MCF 10A (cell line): ENCODE measurements around the gene C1orf116. TPM values are rescaled to one million over a fixed set of nuclear protein-coding genes. Genes with fewer than 3 reads are reported as not detected.
A peak's percentile ranks its signal among the peaks of the same experiment; 100 is the strongest.

Experiments used
- BruUV-seq: library from RNA; stranded (reverse); fragments of 400-500 nt; replicated peaks from 2 replicates; lab custom pipeline; 2021; lab: Mats Ljungman, UMichigan
- CTCF ChIA-PET: fragments of 300-600 bp; sonication (Branson Sonifier 250); formaldehyde crosslinking; extraction: SDS; loops from one replicate; lab custom pipeline; 2021; ENCODE audit warnings: antibody characterized with exemption, inconsistent platforms; lab: Yijun Ruan, JAX
- POLR2A ChIA-PET: fragments of 300-600, 350-650 bp; sonication (Branson Sonifier 250); formaldehyde crosslinking; extraction: SDS; loops from one replicate; lab custom pipeline; 2020; ENCODE audit warnings: antibody characterized with exemption, inconsistent platforms; lab: Yijun Ruan, JAX
- DNase-seq: peaks from one replicate; pipeline ENCODE4 v3.0.0-alpha.2; 2018; ENCODE audit not compliant: unreplicated experiment
- H3K27ac Mint-ChIP-seq: one replicate; pipeline ENCODE4 v1.8.0; 2022; ENCODE audit warnings: mild to moderate bottlenecking, low read depth, mixed read lengths; ENCODE audit not compliant: unreplicated experiment
- H3K27me3 Mint-ChIP-seq: one replicate; pipeline ENCODE4 v1.8.0; 2022; ENCODE audit warnings: mixed read lengths; ENCODE audit not compliant: insufficient read depth, unreplicated experiment
- H3K36me3 Mint-ChIP-seq: one replicate; pipeline ENCODE4 v1.8.0; 2022; ENCODE audit warnings: mild to moderate bottlenecking, moderate library complexity, mixed read lengths; ENCODE audit not compliant: insufficient read depth, unreplicated experiment
- H3K4me1 Mint-ChIP-seq: one replicate; pipeline ENCODE4 v1.8.0; 2022; ENCODE audit warnings: mixed read lengths; ENCODE audit not compliant: insufficient read depth, unreplicated experiment
- H3K4me3 Mint-ChIP-seq: one replicate; pipeline ENCODE4 v1.8.0; 2022; ENCODE audit warnings: mild to moderate bottlenecking, moderate library complexity, mixed read lengths; ENCODE audit not compliant: unreplicated experiment
- H3K9me3 Mint-ChIP-seq: one replicate; pipeline ENCODE4 v1.8.0; 2022; ENCODE audit warnings: mixed read lengths; ENCODE audit not compliant: unreplicated experiment
- CTCF ChIP-seq: fragments of 200-600 bp; IDR thresholded peaks from one replicate; pipeline ENCODE4 v1.8.0; 2022; ENCODE audit warnings: antibody characterized with exemption, mild to moderate bottlenecking; ENCODE audit not compliant: unreplicated experiment
- intact Hi-C: fragments of 100-400 bp; cut with micrococcal nuclease; formaldehyde crosslinking; loops from 2 replicates; pipeline ENCODE4 v1.14.1; 2022
- total RNA-seq: library from RNA; stranded (reverse); gene quantifications from 2 replicates; pipeline ENCODE4 v1.2.3, GENCODE V29; 2022

Gene C1orf116
- total RNA-seq, 1 experiment from 2014 or later: 35.4 TPM

GRCh38 chr1:207017615-207018559, 14.7 kb downstream of the C1orf116 start:
- Mint-ChIP-seq H3K36me3 (peaks cover 6% of the 10 kb centered on the region), H3K4me1 (peaks cover 49% of the 10 kb centered on the region), H3K4me3 (no peak overlapping the region), H3K27ac (peak overlapping the region; percentile 60), H3K27me3 (no peaks in the 10 kb centered on the region), H3K9me3 (no peaks in the 10 kb centered on the region)
- ChIA-PET CTCF (interaction anchor here (0.5 to 17.4 kb wide), 17 partner anchors 9 to 523 kb away, joined by 3 to 280 read pairs (median 4); partner anchors contain the start of genes C1orf116 and PFKFB2), POLR2A (interaction anchor here (0.5 to 27.1 kb wide), 17 partner anchors 15 to 547 kb away, joined by 3 to 2100 read pairs (median 3); partner anchors contain the start of genes C1orf116, CD55, PFKFB2 and YOD1)
- intact Hi-C loops: loop anchor here (1.0 kb wide), 2 partner anchors 9 to 14 kb away; partner anchors contain the start of gene C1orf116
- TF ChIP-seq CTCF: no peak
- peak; percentile 89 for DNase-seq
- no TSS peak for BruUV-seq

DNA sequence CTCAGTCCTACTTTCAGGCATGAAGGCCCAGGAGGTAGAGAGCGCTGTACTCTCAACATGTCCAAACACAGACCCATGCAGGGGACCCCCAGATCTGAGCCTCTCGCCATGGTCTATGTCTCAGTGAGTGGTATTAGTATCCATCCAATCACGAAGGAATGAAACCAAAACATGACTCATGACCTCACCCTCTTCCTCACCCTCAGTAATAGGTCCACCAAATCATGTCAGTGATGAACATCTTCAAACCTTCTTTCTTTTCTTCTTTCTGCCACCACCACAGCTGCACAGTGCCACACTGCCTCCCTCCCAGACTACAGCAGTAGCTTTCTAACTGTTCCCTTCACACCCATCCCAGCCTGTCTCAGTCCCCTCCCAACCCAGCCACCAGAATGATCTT, 16.8 kb downstream of the C1orf116 start:
- CTCF ChIA-PET: interaction anchor here (1.4 to 3.4 kb wide), 3 partner anchors 11 to 34 kb away, joined by 4 to 31 read pairs (median 15); no protein-coding TSS in a partner anchor
- POLR2A ChIA-PET: interaction anchor here (1.2 to 27.1 kb wide), 6 partner anchors 6 to 60 kb away, joined by 5 to 936 read pairs (median 9); partner anchors contain the start of genes C1orf116 and PFKFB2
- H3K27ac Mint-ChIP-seq: no peak overlapping the region

DNA sequence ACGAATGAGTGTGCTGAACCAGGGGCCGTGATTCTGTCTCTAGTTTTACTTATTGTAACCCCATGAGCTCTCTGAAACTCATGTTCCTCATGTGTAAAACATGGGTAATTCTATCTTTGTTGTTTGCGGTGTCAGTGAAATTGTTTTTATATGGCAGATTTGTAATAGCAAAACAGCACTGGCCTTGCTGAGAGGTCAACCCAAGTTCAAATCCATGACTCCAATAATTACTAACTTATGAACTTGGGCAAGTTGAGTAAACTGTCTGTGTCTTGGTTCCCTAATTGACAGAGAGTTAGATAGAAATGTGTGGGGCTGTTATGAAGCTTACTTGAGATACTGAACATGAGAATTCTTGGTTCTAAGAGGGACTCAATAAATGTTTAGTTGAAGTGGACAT, 17.8 kb downstream of the C1orf116 start:
- no peaks in the 10 kb centered on the region for H3K27me3 Mint-ChIP-seq
- CTCF ChIA-PET: interaction anchor here (0.6 to 3.4 kb wide), 7 partner anchors 10 to 340 kb away, joined by 3 to 31 read pairs (median 4); no protein-coding TSS in a partner anchor

More for the DNA sequence above, 16.8 kb downstream of the C1orf116 start:
- no peak for TF ChIP-seq CTCF
- Mint-ChIP-seq H3K9me3 (no peaks in the 10 kb centered on the region), H3K27me3 (no peaks in the 10 kb centered on the region), H3K4me1 (peaks cover 37% of the 10 kb centered on the region), H3K36me3 (no peaks in the 10 kb centered on the region), H3K4me3 (no peak overlapping the region)
- DNase-seq: no peak
- intact Hi-C loops: no loop called here
- BruUV-seq: no TSS peak

More for the DNA sequence above, 17.8 kb downstream of the C1orf116 start:
- no peak overlapping the region for H3K27ac Mint-ChIP-seq
- H3K4me3 Mint-ChIP-seq: no peak overlapping the region
- DNase-seq: no peak
- POLR2A ChIA-PET: interaction anchor here (0.8 to 27.1 kb wide), 9 partner anchors 7 to 340 kb away, joined by 3 to 936 read pairs (median 6); partner anchors contain the start of genes C1orf116 and PFKFB2
- BruUV-seq: no TSS peak
- intact Hi-C loops: no loop called here
- H3K4me1 Mint-ChIP-seq: peaks cover 27% of the 10 kb centered on the region
- TF ChIP-seq CTCF: no peak
- H3K36me3 Mint-ChIP-seq: no peaks in the 10 kb centered on the region
- no peaks in the 10 kb centered on the region for H3K9me3 Mint-ChIP-seq
